T-cell (primary cell): ENCODE results near the gene HS6ST1. TPM values are rescaled to one million over a fixed set of nuclear protein-coding genes. Genes with fewer than 3 reads are reported as not detected.

Experiments used
- ATAC-seq, 4 experiments: fragments of 200-7000 bp in 3 of 4; fragments of 150-1000 bp in 1 of 4; cut with Tn5 transposase; replicated peaks in 1 of 4; 1 replicate in 3 of 4; 2 replicates in 1 of 4; pipeline ENCODE4 v1.10.0; 2021; ENCODE audit warnings: moderate library complexity in 3 of 4, mild to moderate bottlenecking in 2 of 4, moderate number of reproducible peaks in 1 of 4
- CTCF ChIA-PET, 2 donors: fragments of 300-600 bp; sonication (Branson Sonifier 250); formaldehyde crosslinking; loops; one replicate each; lab custom pipeline; 2022; ENCODE audit warnings: antibody characterized with exemption in 2 of 2; lab: Charles Lee
- POLR2A ChIA-PET, 2 donors: fragments of 300-600 bp; sonication (Branson Sonifier 250); formaldehyde crosslinking; loops; one replicate each; lab custom pipeline; 2022; ENCODE audit warnings: antibody characterized with exemption in 2 of 2; lab: Charles Lee
- DNase-seq, 35 experiments: peaks; one replicate each; pipeline versions ENCODE4 v3.0.0 to v3.0.0-alpha.2; 2013 to 2023
- H3K27ac ChIP-seq: one replicate; pipeline ENCODE4 v1.5.1; 2013; ENCODE audit warnings: low read length
- H3K27me3 ChIP-seq, 2 experiments: replicated peaks in 1 of 2; 1 replicate in 1 of 2; 2 replicates in 1 of 2; pipeline versions ENCODE4 v1.6.1 to v1.7.0; 2013; ENCODE audit warnings: low read length in 1 of 2, mixed read lengths in 1 of 2; ENCODE audit not compliant: control insufficient read depth in 2 of 2, insufficient read depth in 2 of 2; ENCODE audit errors: extremely low read depth in 1 of 2
- H3K36me3 ChIP-seq, 2 donors: 1 replicate in 1 of 2; 2 replicates in 1 of 2; pipeline versions ENCODE4 v1.6.1 to v1.7.0; 2013; ENCODE audit warnings: low read length in 1 of 2; ENCODE audit not compliant: control insufficient read depth in 2 of 2, insufficient read depth in 1 of 2; ENCODE audit errors: extremely low read depth in 1 of 2
- H3K4me1 ChIP-seq, 2 experiments: 1 replicate in 1 of 2; 2 replicates in 1 of 2; pipeline versions ENCODE4 v1.6.1 to v1.7.0; 2013; ENCODE audit warnings: low read length in 2 of 2, mixed read lengths in 1 of 2; ENCODE audit not compliant: insufficient read depth in 2 of 2, control insufficient read depth in 1 of 2; ENCODE audit errors: extremely low read depth in 1 of 2
- H3K4me3 ChIP-seq, 2 donors: 1 replicate in 1 of 2; 2 replicates in 1 of 2; pipeline versions ENCODE4 v1.5.1 to v1.7.0; 2013; ENCODE audit warnings: mild to moderate bottlenecking in 2 of 2, low read length in 1 of 2, moderate library complexity in 1 of 2; ENCODE audit not compliant: control insufficient read depth in 1 of 2; ENCODE audit errors: extremely low read depth in 1 of 2
- H3K9me3 ChIP-seq: 2 replicates; pipeline ENCODE4 v1.7.0; 2013
- H3K27ac Mint-ChIP-seq, 2 donors: one replicate each; pipeline ENCODE4 v1.8.0; 2020 to 2021; ENCODE audit warnings: mild to moderate bottlenecking in 2 of 2, mixed read lengths in 2 of 2
- H3K27me3 Mint-ChIP-seq, 2 donors: one replicate each; pipeline ENCODE4 v1.8.0; 2021 to 2022; ENCODE audit warnings: mixed read lengths in 2 of 2
- H3K36me3 Mint-ChIP-seq: one replicate; pipeline ENCODE4 v1.8.0; 2021; ENCODE audit warnings: mixed read lengths
- H3K4me1 Mint-ChIP-seq, 3 donors: one replicate each; pipeline ENCODE4 v1.8.0; 2020 to 2022; ENCODE audit warnings: mixed read lengths in 3 of 3, mild to moderate bottlenecking in 1 of 3
- H3K4me3 Mint-ChIP-seq, 3 donors: one replicate each; pipeline ENCODE4 v1.8.0; 2020 to 2022; ENCODE audit warnings: mild to moderate bottlenecking in 3 of 3, mixed read lengths in 3 of 3, moderate library complexity in 3 of 3
- H3K9me3 Mint-ChIP-seq, 3 donors: one replicate each; pipeline ENCODE4 v1.8.0; 2020 to 2022; ENCODE audit warnings: mixed read lengths in 3 of 3
- WGBS: methylation state at CpG from one replicate; pipeline ENCODE4 v1.1.5; 2013; ENCODE audit warnings: missing lambda C conversion rate; ENCODE audit not compliant: insufficient coverage; 5-methylcytosine and 5-hydroxymethylcytosine counted together
- total RNA-seq, 35 experiments: library from RNA in 6 of 35; stranded (reverse) in 6 of 35; fragments of 120-200 nt in 1 of 35; gene quantifications; one replicate each; pipeline versions ENCODE4 v1.2.1 to v1.2.4 and lab custom pipeline; 2013 to 2026

Gene HS6ST1
- total RNA-seq, 5 donors from 2014 or later (not counting 1 experiment from before 2014, with no cell fraction given), result 7.6 to 15.6 (median 15.4) TPM

DNA sequence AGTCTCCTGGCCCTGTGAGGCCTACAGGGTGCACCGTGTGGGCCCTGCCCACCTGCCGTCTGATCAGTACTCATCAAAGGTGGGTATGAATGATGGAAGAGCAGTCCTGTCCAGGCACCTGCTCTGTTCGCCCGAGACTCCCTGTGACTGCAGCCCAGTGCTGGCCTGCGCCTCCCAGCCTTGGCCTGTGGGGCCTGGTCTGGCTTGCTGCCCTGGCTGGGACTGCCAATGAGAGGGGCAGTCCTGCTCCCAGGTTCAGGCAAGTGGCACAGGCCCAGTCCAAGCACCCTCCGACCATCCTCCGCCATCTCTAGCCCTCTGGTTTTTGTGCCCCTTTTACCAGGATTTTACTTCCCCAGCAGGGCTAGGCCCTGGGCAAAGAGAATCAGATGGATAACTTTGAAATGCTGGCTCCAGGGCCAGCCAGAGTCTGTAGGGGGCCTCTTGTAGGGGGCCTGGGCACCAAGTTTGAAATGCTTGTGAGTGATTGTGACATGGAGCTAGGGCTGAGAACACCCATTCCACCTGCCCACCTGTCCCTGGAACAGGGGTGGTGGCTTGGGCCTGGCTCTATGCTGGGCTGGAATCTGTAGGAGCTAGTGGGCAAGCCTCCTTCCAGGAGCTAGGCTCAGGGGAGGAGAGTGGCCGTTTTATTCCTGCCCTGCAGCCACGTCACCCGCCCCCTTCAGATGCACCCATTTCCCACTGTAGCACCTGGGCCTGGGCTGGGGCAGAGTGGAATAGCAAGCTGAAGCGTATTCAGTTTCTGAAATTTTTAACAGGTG lies 8.7 kb upstream of the HS6ST1 start:
- Mint-ChIP-seq H3K36me3 (peaks cover 4% of the 10 kb centered on the region), H3K4me1 (peaks cover 0 to 3% (median 2%) of the 10 kb centered on the region in 3 donors), H3K27ac (no peak overlapping the region), H3K27me3 (peaks cover 11 to 13% of the 10 kb centered on the region in 2 donors), H3K4me3 (no peak overlapping the region), H3K9me3 (peaks cover 11 to 12% (median 11%) of the 10 kb centered on the region in 3 donors)
- Histone ChIP-seq H3K4me1 (peaks cover 0 to 5% of the 10 kb centered on the region in 2 experiments), H3K27ac (no peak overlapping the region), H3K36me3 (no peaks in the 10 kb centered on the region), H3K9me3 (no peaks in the 10 kb centered on the region), H3K27me3 (peaks cover 0 to 16% of the 10 kb centered on the region in 2 experiments), H3K4me3 (no peak overlapping the region)
- ChIA-PET POLR2A (no interaction called here), CTCF (no interaction called here)
- ATAC-seq, result no peak
- WGBS, result 90% methylated on average over 7 of the region's 11 CpGs
- DNase-seq, result no peak

DNA sequence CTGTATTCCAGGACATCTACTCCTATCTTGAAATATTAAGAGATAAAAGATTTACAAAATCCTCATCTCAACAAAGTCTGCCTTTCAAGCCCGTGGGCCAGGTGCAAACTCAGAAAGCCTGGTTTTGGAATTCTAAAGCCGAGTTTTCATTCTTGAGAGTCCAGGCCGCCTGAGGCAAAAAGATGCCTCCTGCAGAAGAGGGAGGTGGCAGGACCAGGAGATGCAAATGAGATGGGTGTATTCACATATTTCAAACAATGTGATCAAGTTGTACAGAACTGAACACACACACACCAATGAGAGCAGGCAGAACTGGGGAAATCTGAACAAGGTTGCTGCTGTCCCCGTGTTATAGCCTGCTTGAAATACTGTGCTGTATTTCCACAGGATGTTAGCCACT lies 7.7 kb upstream of the HS6ST1 start:
- H3K36me3 ChIP-seq, result no peaks in the 10 kb centered on the region
- ChIA-PET POLR2A (no interaction called here), CTCF (no interaction called here)
- H3K36me3 Mint-ChIP-seq, result no peaks in the 10 kb centered on the region
- peaks cover under 1 to 4% of the 10 kb centered on the region in 2 donors for H3K27me3 Mint-ChIP-seq
- no peak overlapping the region for H3K4me3 Mint-ChIP-seq
- H3K4me1 Mint-ChIP-seq, result peaks cover 3 to 7% (median 6%) of the 10 kb centered on the region in 3 donors
- H3K9me3 ChIP-seq, result no peaks in the 10 kb centered on the region
- peaks cover 0 to 19% of the 10 kb centered on the region in 2 experiments for H3K27me3 ChIP-seq
- H3K27ac Mint-ChIP-seq, result no peak overlapping the region
- H3K27ac ChIP-seq, result no peak overlapping the region
- WGBS, result 80% methylated on average over 1 of the region's 4 CpGs
- no peak overlapping the region for H3K4me3 ChIP-seq
- H3K9me3 Mint-ChIP-seq, result peaks cover under 1 to 1% (median under 1%) of the 10 kb centered on the region in 3 donors
- ATAC-seq (no peak), DNase-seq (no peak)
- peaks cover 0 to 11% of the 10 kb centered on the region in 2 experiments for H3K4me1 ChIP-seq

DNA sequence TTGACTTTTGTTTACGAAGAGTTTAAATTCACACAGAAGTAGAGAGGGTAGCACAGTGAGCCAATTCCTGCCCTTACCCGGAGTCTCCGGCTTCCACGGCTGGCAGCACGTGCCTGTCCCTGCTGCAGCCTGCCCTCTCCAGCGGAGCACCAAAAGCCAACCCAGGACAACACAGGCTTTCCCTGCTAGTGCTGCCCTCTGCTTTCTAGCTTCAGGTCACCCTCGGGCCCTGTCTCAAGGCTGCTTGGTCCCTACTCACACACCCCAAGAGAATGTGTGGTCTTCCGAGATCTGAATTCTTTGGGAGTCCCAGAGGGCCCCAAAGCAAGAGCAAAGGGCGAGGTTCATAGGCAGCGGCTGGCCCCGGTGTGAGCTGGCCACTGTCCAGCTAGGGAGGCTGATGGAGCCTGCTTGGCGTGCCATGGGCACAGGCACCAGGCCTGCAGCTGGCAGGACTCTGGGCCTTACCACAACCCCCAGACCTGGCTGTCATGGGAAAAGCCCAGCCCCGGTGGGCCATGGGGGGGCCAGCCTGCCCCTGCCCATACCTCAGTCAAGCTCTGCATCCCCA lies 7.0 kb upstream of the HS6ST1 start:
- WGBS, result 97% methylated on average over 12 of the region's 13 CpGs
- Mint-ChIP-seq H3K36me3 (no peaks in the 10 kb centered on the region), H3K9me3 (no peaks in the 10 kb centered on the region), H3K4me1 (peaks cover 8 to 10% (median 9%) of the 10 kb centered on the region in 3 donors), H3K27ac (no peak overlapping the region), H3K27me3 (peaks cover 0 to 4% of the 10 kb centered on the region in 2 donors), H3K4me3 (no peak overlapping the region)
- Histone ChIP-seq H3K9me3 (no peaks in the 10 kb centered on the region), H3K36me3 (no peaks in the 10 kb centered on the region), H3K4me1 (peaks cover 0 to 16% of the 10 kb centered on the region in 2 experiments), H3K27me3 (peaks cover 0 to 23% of the 10 kb centered on the region in 2 experiments), H3K27ac (no peak overlapping the region), H3K4me3 (no peak overlapping the region)
- ChIA-PET POLR2A (no interaction called here), CTCF (no interaction called here)
- DNase-seq (peak in 1 of 35 experiments; percentile 3), ATAC-seq (no peak)

DNA sequence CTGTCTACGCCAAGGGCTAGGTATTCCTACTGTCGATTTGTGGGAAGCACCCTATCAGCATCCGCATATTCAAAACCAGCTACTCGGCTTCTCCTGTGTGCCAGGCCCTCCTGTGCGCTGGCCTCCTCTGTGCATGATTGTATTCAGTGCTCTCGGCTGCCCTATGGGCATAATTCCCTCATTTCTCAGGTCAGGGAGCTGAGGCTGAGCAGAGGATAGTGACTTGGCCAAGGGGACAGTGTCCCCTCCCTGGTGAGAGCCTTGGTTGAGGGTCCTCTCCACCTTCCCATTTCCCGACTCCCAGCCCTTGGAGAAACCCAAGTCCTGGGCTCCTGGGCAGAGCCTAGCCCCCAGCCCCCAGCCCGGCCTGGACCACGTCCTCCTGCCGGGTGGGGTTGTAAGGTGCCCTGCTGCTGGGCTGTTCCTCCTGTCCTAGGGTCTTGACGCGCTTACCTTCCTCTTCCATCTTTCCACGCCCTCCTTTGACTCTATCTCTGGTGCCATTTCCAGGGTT lies 6.3 kb upstream of the HS6ST1 start:
- Histone ChIP-seq H3K27ac (no peak overlapping the region), H3K4me1 (peaks cover 0 to 17% of the 10 kb centered on the region in 2 experiments), H3K9me3 (no peaks in the 10 kb centered on the region), H3K27me3 (peaks cover 0 to 23% of the 10 kb centered on the region in 2 experiments), H3K4me3 (no peak overlapping the region), H3K36me3 (no peaks in the 10 kb centered on the region)
- Mint-ChIP-seq H3K36me3 (no peaks in the 10 kb centered on the region), H3K4me1 (peaks cover 12% of the 10 kb centered on the region in 3 donors), H3K9me3 (no peaks in the 10 kb centered on the region), H3K27me3 (peaks cover 0 to 2% of the 10 kb centered on the region in 2 donors), H3K27ac (no peak overlapping the region), H3K4me3 (no peak overlapping the region)
- CTCF ChIA-PET, result no interaction called here
- ATAC-seq, result no peak
- WGBS, result 87% methylated on average over 9 of the region's 13 CpGs
- DNase-seq, result peak in 1 of 35 experiments; percentile 4
- POLR2A ChIA-PET, result no interaction called here

DNA sequence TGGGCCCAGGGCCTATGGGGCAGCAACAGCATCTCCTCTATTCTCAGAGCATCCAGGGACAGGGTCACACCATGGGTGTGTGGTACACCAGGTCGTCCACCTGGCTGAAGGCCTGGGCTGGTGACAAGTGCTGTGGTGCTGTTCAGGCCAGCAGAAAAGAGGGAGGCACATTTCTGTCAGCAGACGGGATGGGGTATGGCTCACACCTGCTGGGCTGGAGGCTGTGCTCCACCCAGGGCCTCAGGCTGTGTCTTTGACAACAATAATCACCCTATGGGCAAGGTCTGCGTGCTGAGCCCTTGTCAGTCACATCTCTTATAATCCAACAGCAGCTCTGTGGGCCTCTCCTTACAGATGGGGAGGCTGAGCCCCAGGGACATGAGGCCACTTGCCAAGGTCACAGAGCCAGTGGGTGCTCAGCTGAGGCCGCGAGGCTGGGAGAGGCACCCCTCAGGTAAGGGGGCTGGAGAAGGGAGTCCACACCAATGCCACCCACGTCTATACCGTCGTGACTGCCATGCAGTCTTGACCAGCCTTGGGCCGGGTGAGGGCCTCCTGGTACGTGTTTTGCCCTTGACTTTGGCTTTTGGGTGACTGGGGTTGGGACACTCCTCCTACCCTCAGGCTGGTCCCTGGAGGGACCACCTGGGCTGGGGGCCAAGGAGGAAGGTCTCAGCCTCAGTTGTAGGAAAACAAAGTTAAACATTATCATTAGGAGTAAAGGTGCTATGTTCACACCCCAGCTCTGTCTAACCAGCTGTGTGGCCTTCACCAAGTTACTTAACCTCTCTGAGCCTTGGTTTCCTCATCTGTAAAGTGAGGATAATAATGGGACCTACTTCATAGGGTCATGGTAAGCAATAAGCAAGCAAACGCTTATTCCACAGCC lies 5.6 kb upstream of the HS6ST1 start:
- H3K27ac Mint-ChIP-seq, result no peak overlapping the region
- DNase-seq, result peak in 4 of 35 experiments; percentile 1 to 19 (median 7)
- 92% methylated on average over 6 of the region's 11 CpGs for WGBS

DNA sequence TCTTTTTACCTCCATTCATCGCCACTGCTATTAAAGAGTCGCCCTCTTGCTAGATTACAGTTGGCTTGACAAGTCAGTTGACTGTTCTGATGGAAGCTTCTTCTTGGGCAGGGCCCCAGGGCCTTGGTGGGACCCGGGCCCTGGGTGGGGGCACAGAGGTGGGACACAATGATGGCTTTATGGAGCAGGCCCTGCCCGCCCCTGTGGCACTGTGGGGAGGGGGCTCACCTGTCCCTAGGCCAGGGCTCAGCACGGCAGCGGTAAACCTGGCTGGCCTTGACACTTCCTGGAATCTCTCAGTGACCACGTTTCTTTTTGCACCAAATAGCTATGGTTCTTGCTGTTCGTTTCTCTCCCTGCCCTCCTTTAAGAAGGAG lies 4.9 kb upstream of the HS6ST1 start:
- DNase-seq, result peak in 2 of 35 experiments; percentile 1 to 9
- ChIA-PET CTCF (no interaction called here), POLR2A (no interaction called here)
- Mint-ChIP-seq H3K36me3 (no peaks in the 10 kb centered on the region), H3K27me3 (no peaks in the 10 kb centered on the region), H3K9me3 (no peaks in the 10 kb centered on the region), H3K4me1 (peaks cover 12% of the 10 kb centered on the region in 3 donors), H3K4me3 (peak overlapping the region; percentile 65 to 80 (median 67)), H3K27ac (peak overlapping the region in 1 of 2 donors; percentile 27)
- Histone ChIP-seq H3K27me3 (peaks cover 0 to 24% of the 10 kb centered on the region in 2 experiments), H3K4me1 (peaks cover 0 to 22% of the 10 kb centered on the region in 2 experiments), H3K27ac (no peak overlapping the region), H3K4me3 (no peak overlapping the region), H3K9me3 (no peaks in the 10 kb centered on the region), H3K36me3 (no peaks in the 10 kb centered on the region)
- 88% methylated on average over 4 of the region's 8 CpGs for WGBS
- no peak for ATAC-seq

More for the DNA sequence above, 5.6 kb upstream of the HS6ST1 start:
- no peak overlapping the region for H3K4me3 ChIP-seq
- H3K36me3 ChIP-seq, result no peaks in the 10 kb centered on the region
- no peaks in the 10 kb centered on the region for H3K36me3 Mint-ChIP-seq
- no peak for ATAC-seq
- peaks cover 12% of the 10 kb centered on the region in 3 donors for H3K4me1 Mint-ChIP-seq
- H3K4me3 Mint-ChIP-seq, result peak overlapping the region; percentile 65 to 80 (median 67)
- ChIA-PET CTCF (no interaction called here), POLR2A (no interaction called here)
- peaks cover 0 to 20% of the 10 kb centered on the region in 2 experiments for H3K4me1 ChIP-seq
- no peak overlapping the region for H3K27ac ChIP-seq
- H3K9me3 Mint-ChIP-seq, result no peaks in the 10 kb centered on the region
- H3K27me3 ChIP-seq, result peaks cover 0 to 24% of the 10 kb centered on the region in 2 experiments
- H3K9me3 ChIP-seq, result no peaks in the 10 kb centered on the region
- H3K27me3 Mint-ChIP-seq, result no peaks in the 10 kb centered on the region
